B cell (primary cell): ENCODE data around the gene ANTXR1. TPM values are rescaled to one million over a fixed set of nuclear protein-coding genes. Genes with fewer than 3 reads are reported as not detected.

ENCODE experiments used
- ATAC-seq: fragments of 200-7000 bp; cut with Tn5 transposase; one replicate; pipeline ENCODE4 v1.10.0; 2021; ENCODE audit warnings: low read depth, mild to moderate bottlenecking, moderate number of reproducible peaks, moderate library complexity
- CTCF ChIA-PET: fragments of 350-600 bp; sonication (Branson Sonifier 250); formaldehyde crosslinking; loops from one replicate; lab custom pipeline; 2021; ENCODE audit warnings: antibody characterized with exemption, inconsistent platforms; lab: Charles Lee
- POLR2A ChIA-PET: fragments of 350-600 bp; sonication (Branson Sonifier 250); formaldehyde crosslinking; loops from one replicate; lab custom pipeline; 2021; ENCODE audit warnings: antibody characterized with exemption; lab: Charles Lee
- DNase-seq: peaks from one replicate; pipeline ENCODE4 v3.0.0; 2013
- H2AFZ ChIP-seq: 2 replicates; pipeline ENCODE4 v1.6.1; 2012; ENCODE audit warnings: mild to moderate bottlenecking, low read depth, low read length; ENCODE audit not compliant: insufficient read depth, poor library complexity, severe bottlenecking
- H3K27ac ChIP-seq, 2 donors: 1 replicate in 1 of 2; 2 replicates in 1 of 2; pipeline ENCODE4 v1.5.1; 2012 to 2013; ENCODE audit warnings: low read length in 2 of 2, mild to moderate bottlenecking in 2 of 2, moderate library complexity in 1 of 2
- H3K27me3 ChIP-seq, 4 experiments: fragments of 200-600 bp in 1 of 4; sonication (generic) in 1 of 4; replicated peaks in 1 of 4; 1 replicate in 2 of 4; 2 replicates in 2 of 4; pipeline versions ENCODE4 v1.6.1 to v1.7.0; 2013 to 2016; ENCODE audit warnings: low read length in 3 of 4, mild to moderate bottlenecking in 2 of 4, mixed read lengths in 1 of 4, moderate library complexity in 1 of 4; ENCODE audit not compliant: insufficient read depth in 4 of 4, control insufficient read depth in 3 of 4; ENCODE audit errors: control extremely low read depth in 1 of 4
- H3K36me3 ChIP-seq, 2 experiments: replicated peaks in 1 of 2; 1 replicate in 1 of 2; 2 replicates in 1 of 2; pipeline versions ENCODE4 v1.6.1 to v1.7.1; 2013; ENCODE audit warnings: low read length in 1 of 2; ENCODE audit not compliant: insufficient read depth in 2 of 2, control insufficient read depth in 1 of 2; ENCODE audit errors: control extremely low read depth in 1 of 2, extremely low read depth in 1 of 2
- H3K4me1 ChIP-seq, 2 donors: fragments of 200-600 bp in 1 of 2; sonication (generic) in 1 of 2; 1 replicate in 1 of 2; 2 replicates in 1 of 2; pipeline versions ENCODE4 v1.5.1 to v1.6.1; 2013 to 2017; ENCODE audit warnings: low read length in 2 of 2; ENCODE audit not compliant: control insufficient read depth in 2 of 2, insufficient read depth in 2 of 2
- H3K4me2 ChIP-seq: replicated peaks from 2 replicates; pipeline ENCODE3; 2012; ENCODE audit warnings: mild to moderate bottlenecking, low read depth, low read length; ENCODE audit not compliant: poor library complexity, severe bottlenecking
- H3K4me3 ChIP-seq, 5 experiments: fragments of 200-600 bp in 1 of 5; sonication (generic) in 1 of 5; 1 replicate in 3 of 5; 2 replicates in 2 of 5; pipeline versions ENCODE4 v1.5.1 to v1.7.0; 2011 to 2016; ENCODE audit warnings: low read length in 4 of 5, mild to moderate bottlenecking in 4 of 5, low read depth in 2 of 5, control low read depth in 1 of 5, moderate library complexity in 1 of 5; ENCODE audit not compliant: insufficient read depth in 1 of 5; ENCODE audit errors: control extremely low read depth in 1 of 5, extremely low read depth in 1 of 5
- H3K79me2 ChIP-seq: fragments of 200-600 bp; sonication (generic); one replicate; pipeline ENCODE4 v1.6.0; 2016; ENCODE audit warnings: low read length; ENCODE audit not compliant: control insufficient read depth, insufficient read depth
- H3K9ac ChIP-seq: fragments of 200-600 bp; sonication (generic); 2 replicates; pipeline ENCODE4 v1.6.1; 2017; ENCODE audit warnings: mild to moderate bottlenecking, low read length, moderate library complexity
- H3K9me3 ChIP-seq, 3 donors: one replicate each; pipeline versions ENCODE4 v1.6.1 to v1.7.1; 2013; ENCODE audit warnings: low read length in 2 of 3; ENCODE audit not compliant: control insufficient read depth in 2 of 3, insufficient read depth in 1 of 3; ENCODE audit errors: control extremely low read depth in 1 of 3
- H4K20me1 ChIP-seq: 2 replicates; pipeline ENCODE4 v1.6.0; 2012; ENCODE audit warnings: mild to moderate bottlenecking, low read length; ENCODE audit not compliant: insufficient read depth, control insufficient read depth, poor library complexity, severe bottlenecking
- H3K27ac Mint-ChIP-seq: one replicate; pipeline ENCODE4 v1.8.0; 2021; ENCODE audit warnings: mixed read lengths
- H3K27me3 Mint-ChIP-seq: one replicate; pipeline ENCODE4 v1.8.0; 2021; ENCODE audit warnings: mixed read lengths
- H3K4me1 Mint-ChIP-seq: one replicate; pipeline ENCODE4 v1.8.0; 2021; ENCODE audit warnings: mixed read lengths
- H3K4me3 Mint-ChIP-seq: one replicate; pipeline ENCODE4 v1.8.0; 2021; ENCODE audit warnings: mixed read lengths
- H3K9me3 Mint-ChIP-seq: one replicate; pipeline ENCODE4 v1.8.0; 2022; ENCODE audit warnings: mixed read lengths; ENCODE audit not compliant: insufficient read depth
- CTCF ChIP-seq: fragments of 200-600 bp; IDR thresholded peaks from one replicate; pipeline ENCODE4 v1.8.0; 2022; ENCODE audit warnings: antibody characterized with exemption, mild to moderate bottlenecking
- EZH2 ChIP-seq: IDR thresholded peaks from 2 replicates; pipeline ENCODE4 v1.6.1; 2012; ENCODE audit warnings: borderline replicate concordance, low read depth, mild to moderate bottlenecking, moderate library complexity, low read length; ENCODE audit not compliant: insufficient read depth, poor library complexity, severe bottlenecking
- WGBS: methylation state at CpG from one replicate; pipeline ENCODE4 v1.1.5; 2013; ENCODE audit warnings: missing lambda C conversion rate; ENCODE audit not compliant: insufficient coverage; 5-methylcytosine and 5-hydroxymethylcytosine counted together
- intact Hi-C: fragments of 100-400 bp; cut with micrococcal nuclease; formaldehyde crosslinking; loops from one replicate; pipeline ENCODE4 v1.10.0; 2022
- polyA plus RNA-seq: library from polyadenylated mRNA; depleted of rRNA; stranded (reverse); fragments of >200 nt; gene quantifications from 2 replicates; pipeline ENCODE4 v1.2.3, GENCODE V29; 2012
- total RNA-seq, 2 donors: library from RNA; stranded (reverse); fragments of 120-200 nt in 1 of 2; gene quantifications; 1 replicate in 1 of 2; 2 replicates in 1 of 2; pipeline versions ENCODE4 v1.2.3 to v1.2.4, GENCODE V29; 2013 to 2022

ANTXR1 gene
- total and polyA plus RNA-seq, 2 donors (not counting 1 experiment from before 2014, with no cell fraction given): not detected

- H3K27ac Mint-ChIP-seq: no peak overlapping the region
- H3K9me3 Mint-ChIP-seq: no peaks in the 10 kb centered on the region
- intact Hi-C loops: no loop called here
- no peak overlapping the region for H3K4me3 Mint-ChIP-seq
- DNase-seq (no peak), ATAC-seq (no peak)
- Histone ChIP-seq H3K27me3 (peaks cover 0 to 5% (median 1%) of the 10 kb centered on the region in 4 experiments), H3K4me1 (peaks cover 2 to 10% of the 10 kb centered on the region in 2 donors), H4K20me1 (no peaks in the 10 kb centered on the region), H3K27ac (no peak overlapping the region), H3K36me3 (no peaks in the 10 kb centered on the region), H3K9me3 (no peaks in the 10 kb centered on the region), H3K4me2 (no peak overlapping the region), H2AFZ (no peak overlapping the region), H3K9ac (no peak overlapping the region), H3K79me2 (no peaks in the 10 kb centered on the region), H3K4me3 (no peak overlapping the region)
- TF ChIP-seq CTCF (no peak), EZH2 (no peak)
- 88% methylated on average over 5 of the region's 5 CpGs for WGBS
- H3K27me3 Mint-ChIP-seq: peaks cover 33% of the 10 kb centered on the region
- ChIA-PET CTCF (no interaction called here), POLR2A (no interaction called here)
- peaks cover 12% of the 10 kb centered on the region for H3K4me1 Mint-ChIP-seq
Measured at GRCh38 chr2:69166812-69167468, 154.0 kb downstream of the ANTXR1 start.

- POLR2A ChIA-PET: no interaction called here
- Histone ChIP-seq H3K27me3 (peaks cover 0 to 5% (median 1%) of the 10 kb centered on the region in 4 experiments), H3K36me3 (no peaks in the 10 kb centered on the region), H3K4me1 (peaks cover 2 to 9% of the 10 kb centered on the region in 2 donors), H3K9me3 (no peaks in the 10 kb centered on the region), H3K4me2 (no peak overlapping the region), H3K4me3 (no peak overlapping the region), H2AFZ (no peak overlapping the region), H3K27ac (no peak overlapping the region), H3K79me2 (no peaks in the 10 kb centered on the region), H3K9ac (no peak overlapping the region), H4K20me1 (no peaks in the 10 kb centered on the region)
- ATAC-seq: no peak
- DNase-seq: no peak
- peaks cover 36% of the 10 kb centered on the region for H3K27me3 Mint-ChIP-seq
- no peaks in the 10 kb centered on the region for H3K9me3 Mint-ChIP-seq
- CTCF ChIA-PET: no interaction called here
- no peak overlapping the region for H3K27ac Mint-ChIP-seq
- TF ChIP-seq CTCF (no peak), EZH2 (no peak)
- 47% methylated on average over 2 of the region's 4 CpGs for WGBS
- intact Hi-C loops: no loop called here
- no peak overlapping the region for H3K4me3 Mint-ChIP-seq
- peaks cover 12% of the 10 kb centered on the region for H3K4me1 Mint-ChIP-seq
Measured at GRCh38 chr2:69167469-69167822, 154.5 kb downstream of the ANTXR1 start.
